Activated B cell treated with CpG ODN at 0.5 μM for 24 hours (primary cell): Measurements from ENCODE around the gene EPS8L1. TPM values are rescaled to one million over a fixed set of nuclear protein-coding genes. Genes with fewer than 3 reads are reported as not detected.
"Not testable (repeated sequence)": the region's sequence is repeated elsewhere in the genome, so short reads cannot be mapped to it uniquely, and the experiment has no call there.

ENCODE experiments used
- ATAC-seq: fragments of 200-7000 bp; cut with Tn5 transposase; one replicate; pipeline ENCODE4 v1.10.0; 2021; ENCODE audit warnings: low read depth, mild to moderate bottlenecking, moderate library complexity
- CTCF ChIA-PET: fragments of 350-600 bp; sonication (Branson Sonifier 250); formaldehyde crosslinking; loops from one replicate; lab custom pipeline; 2021; ENCODE audit warnings: antibody characterized with exemption; lab: Charles Lee
- POLR2A ChIA-PET: fragments of 350-600 bp; sonication (Branson Sonifier 250); formaldehyde crosslinking; loops from one replicate; lab custom pipeline; 2021; ENCODE audit warnings: antibody characterized with exemption; lab: Charles Lee
- DNase-seq: peaks from one replicate; pipeline ENCODE4 v3.0.0; 2022
- H3K27ac Mint-ChIP-seq: one replicate; pipeline ENCODE4 v1.8.0; 2020; ENCODE audit warnings: mixed read lengths
- H3K27me3 Mint-ChIP-seq: one replicate; pipeline ENCODE4 v1.8.0; 2021; ENCODE audit warnings: mixed read lengths
- H3K36me3 Mint-ChIP-seq: one replicate; pipeline ENCODE4 v1.8.0; 2021; ENCODE audit warnings: low read depth, mixed read lengths
- H3K4me1 Mint-ChIP-seq: one replicate; pipeline ENCODE4 v1.8.0; 2021; ENCODE audit warnings: mixed read lengths
- H3K4me3 Mint-ChIP-seq: one replicate; pipeline ENCODE4 v1.8.0; 2020; ENCODE audit warnings: mild to moderate bottlenecking, mixed read lengths
- H3K9me3 Mint-ChIP-seq: one replicate; pipeline ENCODE4 v1.8.0; 2020; ENCODE audit warnings: mixed read lengths
- intact Hi-C: fragments of 100-400 bp; cut with micrococcal nuclease; formaldehyde crosslinking; loops from one replicate; pipeline ENCODE4 v1.15.1; 2024
- total RNA-seq: library from RNA; stranded (reverse); gene quantifications from 2 replicates; pipeline ENCODE4 v1.2.3, GENCODE V29; 2022
- TF ChIP-seq, protein P1 (sequence below): fragments of 200-600 bp; IDR thresholded peaks from one replicate; pipeline ENCODE4 v1.8.0; 2022; ENCODE audit warnings: antibody characterized with exemption, mild to moderate bottlenecking

Gene EPS8L1
- total RNA-seq, result 0.38 and 1.0 TPM in 2 replicates

DNA sequence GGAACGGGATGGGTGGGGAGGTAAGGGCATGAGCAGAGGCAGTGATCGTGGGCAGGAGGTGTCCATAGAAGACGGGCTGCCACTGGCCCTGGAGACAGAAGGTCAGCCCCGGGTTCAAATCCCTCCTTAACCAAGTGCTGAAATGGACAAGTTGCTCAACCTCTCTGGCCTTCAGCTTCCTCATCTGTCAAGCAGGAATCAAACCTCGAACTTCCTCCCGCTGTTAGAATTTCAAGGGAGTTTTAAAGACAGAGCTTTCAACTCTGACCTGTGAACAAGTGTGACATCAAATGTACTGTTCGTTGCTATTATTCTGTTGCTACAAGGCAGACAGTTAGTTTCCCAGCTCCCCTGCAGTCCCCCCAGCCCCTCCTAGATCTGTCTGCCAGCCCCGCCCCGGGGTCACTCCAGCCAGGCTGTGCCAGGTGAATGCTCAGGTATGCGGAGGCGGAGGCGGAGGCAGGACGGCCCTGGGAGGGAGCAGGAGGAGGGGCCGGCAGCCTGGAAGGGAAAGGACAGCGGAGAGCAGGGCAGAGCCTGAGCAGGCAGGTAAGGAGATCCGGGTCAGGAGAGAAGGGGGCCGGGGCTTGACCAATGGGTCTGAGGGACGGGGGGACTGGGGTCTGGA is at the start of gene EPS8L1:
EPS8L1 (plus strand) TSS at position 499 of the 628 bp plus-strand sequence. CDS start 576 bp downstream, outside the sequence.
- H3K27me3 Mint-ChIP-seq, result peaks cover 49% of the 10 kb centered on the region
- H3K27ac Mint-ChIP-seq, result no peak within 1 kb of the TSS
- H3K4me1 Mint-ChIP-seq, result peaks cover 11% of the 10 kb centered on the region
- DNase-seq (no peak), ATAC-seq (no peak)
- H3K4me3 Mint-ChIP-seq, result no peak within 1 kb of the TSS
- intact Hi-C loops, result no loop called here
- TF ChIP-seq, protein P1, sequence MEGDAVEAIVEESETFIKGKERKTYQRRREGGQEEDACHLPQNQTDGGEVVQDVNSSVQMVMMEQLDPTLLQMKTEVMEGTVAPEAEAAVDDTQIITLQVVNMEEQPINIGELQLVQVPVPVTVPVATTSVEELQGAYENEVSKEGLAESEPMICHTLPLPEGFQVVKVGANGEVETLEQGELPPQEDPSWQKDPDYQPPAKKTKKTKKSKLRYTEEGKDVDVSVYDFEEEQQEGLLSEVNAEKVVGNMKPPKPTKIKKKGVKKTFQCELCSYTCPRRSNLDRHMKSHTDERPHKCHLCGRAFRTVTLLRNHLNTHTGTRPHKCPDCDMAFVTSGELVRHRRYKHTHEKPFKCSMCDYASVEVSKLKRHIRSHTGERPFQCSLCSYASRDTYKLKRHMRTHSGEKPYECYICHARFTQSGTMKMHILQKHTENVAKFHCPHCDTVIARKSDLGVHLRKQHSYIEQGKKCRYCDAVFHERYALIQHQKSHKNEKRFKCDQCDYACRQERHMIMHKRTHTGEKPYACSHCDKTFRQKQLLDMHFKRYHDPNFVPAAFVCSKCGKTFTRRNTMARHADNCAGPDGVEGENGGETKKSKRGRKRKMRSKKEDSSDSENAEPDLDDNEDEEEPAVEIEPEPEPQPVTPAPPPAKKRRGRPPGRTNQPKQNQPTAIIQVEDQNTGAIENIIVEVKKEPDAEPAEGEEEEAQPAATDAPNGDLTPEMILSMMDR, result no peak
- POLR2A ChIA-PET, result no interaction called here
- peaks cover 4% of the 10 kb centered on the region for H3K9me3 Mint-ChIP-seq
- no peaks in the 10 kb centered on the region for H3K36me3 Mint-ChIP-seq
- CTCF ChIA-PET, result no interaction called here

DNA sequence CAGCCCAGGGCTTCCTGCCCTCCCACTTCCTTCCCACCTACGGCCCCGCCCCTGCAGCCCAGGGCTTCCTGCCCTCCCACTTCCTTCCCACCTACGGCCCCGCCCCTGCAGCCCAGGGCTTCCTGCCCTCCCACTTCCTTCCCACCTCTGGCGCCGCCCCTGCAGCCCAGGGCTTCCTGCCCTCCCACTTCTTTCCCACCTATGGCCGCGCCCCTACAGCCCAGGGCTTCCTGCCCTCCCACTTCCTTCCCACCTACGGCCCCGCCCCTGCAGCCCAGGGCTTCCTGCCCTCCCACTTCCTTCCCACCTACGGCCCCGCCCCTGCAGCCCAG is 48.6 kb upstream of the EPS8L1 start:
- H3K36me3 Mint-ChIP-seq, H3K9me3 Mint-ChIP-seq, H3K27ac Mint-ChIP-seq, DNase-seq, ATAC-seq, POLR2A ChIA-PET, intact Hi-C loops, H3K4me3 Mint-ChIP-seq, H3K4me1 Mint-ChIP-seq, H3K27me3 Mint-ChIP-seq, CTCF ChIA-PET: not testable (repeated sequence)

DNA sequence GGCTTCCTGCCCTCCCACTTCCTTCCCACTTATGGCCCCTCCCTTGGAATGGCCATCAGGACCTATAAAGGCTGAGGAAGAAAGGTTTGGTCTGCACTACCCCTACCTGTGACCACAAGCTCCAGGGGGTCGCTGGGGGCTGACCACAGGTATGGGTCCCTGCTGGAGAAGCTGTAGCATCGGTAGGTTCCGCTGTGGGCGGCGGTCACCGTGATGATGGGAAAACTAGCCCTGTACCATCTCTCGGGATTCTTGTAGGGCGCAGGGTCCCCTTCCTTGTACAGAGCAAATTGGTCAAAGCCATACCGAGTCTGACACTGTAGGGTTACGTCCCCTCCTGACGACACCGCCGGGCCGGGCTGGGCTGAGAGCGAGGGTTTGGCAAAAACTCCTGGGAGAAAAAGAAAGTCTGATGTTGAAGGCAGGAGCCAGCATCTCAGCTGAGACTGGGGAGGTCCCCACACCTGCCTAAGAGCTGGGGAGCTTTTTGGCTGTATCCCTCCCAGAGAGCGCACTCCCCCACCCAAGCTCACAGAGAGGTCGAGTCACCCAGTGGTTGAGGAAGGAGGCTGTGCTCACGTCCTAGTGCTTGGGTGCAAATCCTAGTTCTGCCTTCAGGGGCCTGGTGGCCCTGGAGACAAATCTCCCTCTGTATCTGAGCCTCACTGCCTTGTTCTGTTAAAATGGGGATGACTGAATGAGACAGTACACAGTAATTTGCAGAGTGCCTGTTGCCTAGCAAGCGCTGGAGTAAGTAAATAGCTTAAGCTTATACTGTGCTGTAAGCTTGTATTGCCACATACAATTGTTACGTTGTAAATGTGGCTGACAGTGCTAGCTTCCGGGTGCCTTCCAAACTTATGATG is 48.0 kb upstream of the EPS8L1 start:
- Mint-ChIP-seq H3K4me1 (peaks cover 6% of the 10 kb centered on the region), H3K27ac (no peak overlapping the region), H3K36me3 (peaks cover 7% of the 10 kb centered on the region), H3K4me3 (no peak overlapping the region), H3K9me3 (peaks cover 3% of the 10 kb centered on the region), H3K27me3 (no peaks in the 10 kb centered on the region)
- ATAC-seq (no peak), DNase-seq (no peak)
- POLR2A ChIA-PET, result no interaction called here
- CTCF ChIA-PET, result no interaction called here
- intact Hi-C loops, result no loop called here
- TF ChIP-seq, protein P1, result no peak

DNA sequence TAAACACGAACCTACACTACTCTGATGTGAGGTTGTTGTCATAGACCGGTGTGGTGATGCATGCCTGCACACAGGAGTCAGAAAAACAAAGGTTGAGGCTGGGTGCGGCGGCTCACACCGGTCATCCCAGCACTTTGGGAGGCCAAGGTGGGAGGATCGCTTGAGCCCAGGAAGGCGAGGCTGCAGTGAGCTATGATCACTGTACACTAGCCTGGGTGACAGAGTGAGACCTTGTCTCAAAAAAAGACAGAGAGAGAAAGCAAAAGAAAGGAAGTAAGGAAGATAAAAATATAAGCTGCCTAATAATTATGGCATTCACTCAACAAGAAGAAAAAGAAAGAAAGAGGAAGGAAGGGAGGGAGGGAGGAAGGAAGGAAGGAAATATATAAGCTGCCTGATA is 46.9 kb upstream of the EPS8L1 start:
- DNase-seq, result no peak
- no peak for ATAC-seq
- Mint-ChIP-seq H3K4me1 (peaks cover 6% of the 10 kb centered on the region), H3K9me3 (peaks cover 3% of the 10 kb centered on the region), H3K27ac (no peak overlapping the region), H3K27me3 (no peaks in the 10 kb centered on the region), H3K4me3 (no peak overlapping the region), H3K36me3 (peaks cover 5% of the 10 kb centered on the region)
- intact Hi-C loops, result no loop called here
- TF ChIP-seq, protein P1, result no peak
- ChIA-PET POLR2A (no interaction called here), CTCF (no interaction called here)

DNA sequence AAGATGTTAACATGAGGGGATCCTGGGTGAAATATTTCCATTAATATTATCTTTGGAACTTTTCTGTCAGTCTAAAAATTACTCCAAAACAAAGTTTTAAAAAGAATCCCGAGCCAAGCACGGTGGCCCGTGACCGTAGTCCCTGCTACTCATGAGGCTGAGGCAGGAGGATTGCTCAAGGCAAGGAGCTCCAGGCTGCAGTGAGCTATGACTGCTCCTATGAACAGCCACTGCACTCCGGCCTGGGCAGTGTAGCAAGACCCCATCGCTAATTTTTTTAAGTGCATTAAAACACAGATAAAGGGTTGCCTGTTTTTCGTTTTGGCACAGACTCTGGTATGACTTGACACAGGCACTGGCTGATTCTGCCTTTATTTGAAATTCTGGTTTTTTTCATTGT is 44.5 kb upstream of the EPS8L1 start:
- DNase-seq (no peak), ATAC-seq (no peak)
- no peaks in the 10 kb centered on the region for H3K36me3 Mint-ChIP-seq
- no peak overlapping the region for H3K4me3 Mint-ChIP-seq
- ChIA-PET CTCF (no interaction called here), POLR2A (no interaction called here)
- TF ChIP-seq, protein P1, result no peak
- intact Hi-C loops, result no loop called here
- peaks cover 6% of the 10 kb centered on the region for H3K4me1 Mint-ChIP-seq
- H3K9me3 Mint-ChIP-seq, result peaks cover 2% of the 10 kb centered on the region
- no peaks in the 10 kb centered on the region for H3K27me3 Mint-ChIP-seq
- H3K27ac Mint-ChIP-seq, result no peak overlapping the region
